Suprapubic skin (tissue), 4 donors: ENCODE measurements around the gene BMERB1.

Experiments
- CTCF ChIP-seq, 2 donors: fragments of 200-600 bp in 1 of 2; fragments of 450-650 bp in 1 of 2; sonication (generic) in 1 of 2; IDR thresholded peaks; one replicate each; pipeline ENCODE4 v1.5.1; 2016 to 2019; ENCODE audit warnings: antibody characterized with exemption in 2 of 2, mild to moderate bottlenecking in 1 of 2, moderate library complexity in 1 of 2
- POLR2A ChIP-seq, 2 donors: fragments of 450-650 bp; IDR thresholded peaks; one replicate each; pipeline ENCODE4 v1.6.1; 2017; ENCODE audit warnings: antibody characterized with exemption in 2 of 2, mild to moderate bottlenecking in 2 of 2, moderate library complexity in 2 of 2
- POLR2AphosphoS5 ChIP-seq, 3 donors: sonication (generic); formaldehyde crosslinking; IDR thresholded peaks; one replicate each; pipeline ENCODE4 v1.6.1; 2017; ENCODE audit warnings: antibody characterized with exemption in 3 of 3

GRCh38 chr16:15513156-15513555 lies 78.8 kb downstream of the BMERB1 start:
- TF ChIP-seq POLR2A (IDR thresholded peaks at IDR 0.05) = no peak
- no peak for TF ChIP-seq CTCF (IDR thresholded peaks at IDR 0.05)
- no peak for TF ChIP-seq POLR2AphosphoS5 (IDR thresholded peaks at IDR 0.05)
